ENCODE data around the gene ITCH. TPM values are rescaled to one million over a fixed set of nuclear protein-coding genes. Genes with fewer than 3 reads are reported as not detected.

ITCH gene
- total and polyA plus RNA-seq, 9 of the 15 experiments (the other 6 are each of a cell fraction or from before 2014, with no cell fraction given): 7.5 to 53.0 (median 22.9) TPM

GRCh38 chr20:34388000-34388399, 24.9 kb downstream of the ITCH start:
- no peaks in the 10 kb centered on the region for H3K27me3 ChIP-seq (ENCODE audit: control insufficient read depth in 2 of 2, insufficient read depth in 2 of 2, low read length in 2 of 2)
- BruUV-seq (replicated peaks): no TSS peak
- FAIRE-seq: no peak
- peaks cover 80% of the 10 kb centered on the region for H3K79me2 ChIP-seq (ENCODE audit: control insufficient read depth, insufficient read depth, low read length)
- no peak overlapping the region for H3K4me2 ChIP-seq (ENCODE audit: insufficient read depth, low read length)
- H3K4me3 ChIP-seq: no peak overlapping the region
- no peak overlapping the region for H3K9ac ChIP-seq (ENCODE audit: insufficient read depth in 1 of 2, low read depth in 2 of 2, low read length in 2 of 2)
- in situ Hi-C loops (cut with MboI): no loop called here
- H2AFZ ChIP-seq (ENCODE audit: low read depth, low read length): no peak overlapping the region
- peaks cover 5 to 10% of the 10 kb centered on the region in 2 experiments; a peak in 3 of 5 replicates for H3K4me1 ChIP-seq (replicated peaks in 1 of 2; ENCODE audit: control insufficient read depth in 2 of 2, insufficient read depth in 2 of 2, low read length in 2 of 2)
- no peaks in the 10 kb centered on the region for H3K9me1 ChIP-seq (ENCODE audit: control insufficient read depth, insufficient read depth, low read length)
- no peak overlapping the region for H3K27ac ChIP-seq (ENCODE audit: extremely low read depth, low read depth, low read length)
- ATAC-seq: no peak
- WGBS (ENCODE audit: insufficient coverage, low coverage, missing lambda C conversion rate): 59% methylated on average over 3 of the region's 3 CpGs
- POLR2A ChIA-PET: interaction anchor here (0.6 to 1.6 kb wide), 3 partner anchors 16 to 25 kb away, joined by 3 to 4 read pairs (median 4); partner anchors contain the start of gene ITCH
- no peaks in the 10 kb centered on the region for H3K9me3 ChIP-seq (replicated peaks; ENCODE audit: control insufficient read depth, insufficient read depth, low read depth, low read length)
- CTCF ChIA-PET (ENCODE audit: low intra/inter-chr PET ratio): no interaction called here
- intact Hi-C loops (cut with micrococcal nuclease): no loop called here
- no peak for DNase-seq (ENCODE audit: extremely low read depth in 1 of 4, low spot score in 3 of 4)
- peaks cover 23% of the 10 kb centered on the region; the same call in 1 of the 3 replicates for H3K36me3 ChIP-seq (ENCODE audit: control insufficient read depth, insufficient read depth, low read length)
- H4K20me1 ChIP-seq (replicated peaks; ENCODE audit: control insufficient read depth, insufficient read depth, low read length): peaks cover 21% of the 10 kb centered on the region
- no peak for TF ChIP-seq NR1H2 (CRISPR knock-in tag; IDR thresholded peaks at IDR 0.05)
- no peak for TF ChIP-seq FOXA3 (CRISPR knock-in tag; conservative IDR thresholded peaks at IDR 0.05 in 1 of 2, IDR thresholded peaks at IDR 0.05 in 1 of 2)
- no peak for TF ChIP-seq ZBTB5 (IDR thresholded peaks at IDR 0.05)
- TF ChIP-seq ZNF263 (CRISPR knock-in tag; IDR thresholded peaks at IDR 0.05; ENCODE audit: borderline replicate concordance): no peak
- TF ChIP-seq, protein P1, sequence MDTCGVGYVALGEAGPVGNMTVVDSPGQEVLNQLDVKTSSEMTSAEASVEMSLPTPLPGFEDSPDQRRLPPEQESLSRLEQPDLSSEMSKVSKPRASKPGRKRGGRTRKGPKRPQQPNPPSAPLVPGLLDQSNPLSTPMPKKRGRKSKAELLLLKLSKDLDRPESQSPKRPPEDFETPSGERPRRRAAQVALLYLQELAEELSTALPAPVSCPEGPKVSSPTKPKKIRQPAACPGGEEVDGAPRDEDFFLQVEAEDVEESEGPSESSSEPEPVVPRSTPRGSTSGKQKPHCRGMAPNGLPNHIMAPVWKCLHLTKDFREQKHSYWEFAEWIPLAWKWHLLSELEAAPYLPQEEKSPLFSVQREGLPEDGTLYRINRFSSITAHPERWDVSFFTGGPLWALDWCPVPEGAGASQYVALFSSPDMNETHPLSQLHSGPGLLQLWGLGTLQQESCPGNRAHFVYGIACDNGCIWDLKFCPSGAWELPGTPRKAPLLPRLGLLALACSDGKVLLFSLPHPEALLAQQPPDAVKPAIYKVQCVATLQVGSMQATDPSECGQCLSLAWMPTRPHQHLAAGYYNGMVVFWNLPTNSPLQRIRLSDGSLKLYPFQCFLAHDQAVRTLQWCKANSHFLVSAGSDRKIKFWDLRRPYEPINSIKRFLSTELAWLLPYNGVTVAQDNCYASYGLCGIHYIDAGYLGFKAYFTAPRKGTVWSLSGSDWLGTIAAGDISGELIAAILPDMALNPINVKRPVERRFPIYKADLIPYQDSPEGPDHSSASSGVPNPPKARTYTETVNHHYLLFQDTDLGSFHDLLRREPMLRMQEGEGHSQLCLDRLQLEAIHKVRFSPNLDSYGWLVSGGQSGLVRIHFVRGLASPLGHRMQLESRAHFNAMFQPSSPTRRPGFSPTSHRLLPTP (IDR thresholded peaks at IDR 0.05; ENCODE audit: borderline replicate concordance, extremely low read depth, insufficient read length): no peak
